Cardiac muscle cell (in vitro differentiated cells and primary cell): ENCODE data around the gene ADGRG3. TPM values are rescaled to one million over a fixed set of nuclear protein-coding genes. Genes with fewer than 3 reads are reported as not detected.

Source experiments
- DNase-seq, 2 donors: peaks; one replicate each; pipeline versions ENCODE4 v3.0.0 to v3.0.0-alpha.2; 2010 to 2017; ENCODE audit warnings: low read depth in 1 of 2, low spot score in 1 of 2
- H3K27ac ChIP-seq: fragments of 200-600 bp; sonication (generic); 2 replicates; pipeline ENCODE4 v1.5.1; 2016
- H3K27me3 ChIP-seq: fragments of 200-600 bp; sonication (generic); 2 replicates; pipeline ENCODE4 v1.6.0; 2016; ENCODE audit warnings: control low read depth
- H3K36me3 ChIP-seq: fragments of 200-600 bp; sonication (generic); 2 replicates; pipeline ENCODE4 v1.5.1; 2016; ENCODE audit warnings: control low read depth
- H3K4me1 ChIP-seq: fragments of 200-600 bp; sonication (generic); 2 replicates; pipeline ENCODE4 v1.8.1; 2017; ENCODE audit warnings: low read depth, mild to moderate bottlenecking, mixed run types
- H3K4me3 ChIP-seq: fragments of 200-600 bp; sonication (generic); 2 replicates; pipeline ENCODE4 v1.5.1; 2016; ENCODE audit warnings: mild to moderate bottlenecking
- H3K9me3 ChIP-seq: fragments of 200-600 bp; sonication (generic); 2 replicates; pipeline ENCODE4 v1.5.1; 2017; ENCODE audit warnings: low read depth, mild to moderate bottlenecking, control low read depth
- CTCF ChIP-seq: IDR thresholded peaks from 2 replicates; pipeline ENCODE4 v1.5.1; 2012; ENCODE audit warnings: low read depth, mild to moderate bottlenecking, low read length
- polyA plus RNA-seq: library from polyadenylated mRNA; unstranded; fragments of >200 nt; fragmentation: Nextera tagmentation; extraction: Ambion mirVana; gene quantifications from 2 replicates; pipeline ENCODE4 v1.2.1, GENCODE V29; 2016
- total RNA-seq: library from RNA; depleted of rRNA; stranded (reverse); fragments of >200 nt; gene quantifications from 2 replicates; pipeline ENCODE4 v1.2.3, GENCODE V29; 2016

The ADGRG3 gene
- total and polyA plus RNA-seq, 2 experiments from 2014 or later, result not detected

- Histone ChIP-seq H3K36me3 (no peaks in the 10 kb centered on the region), H3K9me3 (no peaks in the 10 kb centered on the region), H3K4me3 (no peak overlapping the region), H3K27ac (no peak overlapping the region), H3K4me1 (peaks cover 16% of the 10 kb centered on the region), H3K27me3 (no peaks in the 10 kb centered on the region)
- no peak for DNase-seq
- TF ChIP-seq CTCF, result no peak
Observed at GRCh38 chr16:57703416-57704010, 35.4 kb downstream of the ADGRG3 start.

GRCh38 chr16:57704011-57704904 lies 36.2 kb downstream of the ADGRG3 start:
- TF ChIP-seq CTCF, result no peak
- no peak for DNase-seq
- Histone ChIP-seq H3K36me3 (no peaks in the 10 kb centered on the region), H3K4me1 (peaks cover 16% of the 10 kb centered on the region), H3K9me3 (no peaks in the 10 kb centered on the region), H3K27me3 (no peaks in the 10 kb centered on the region), H3K27ac (no peak overlapping the region), H3K4me3 (no peak overlapping the region)

DNA sequence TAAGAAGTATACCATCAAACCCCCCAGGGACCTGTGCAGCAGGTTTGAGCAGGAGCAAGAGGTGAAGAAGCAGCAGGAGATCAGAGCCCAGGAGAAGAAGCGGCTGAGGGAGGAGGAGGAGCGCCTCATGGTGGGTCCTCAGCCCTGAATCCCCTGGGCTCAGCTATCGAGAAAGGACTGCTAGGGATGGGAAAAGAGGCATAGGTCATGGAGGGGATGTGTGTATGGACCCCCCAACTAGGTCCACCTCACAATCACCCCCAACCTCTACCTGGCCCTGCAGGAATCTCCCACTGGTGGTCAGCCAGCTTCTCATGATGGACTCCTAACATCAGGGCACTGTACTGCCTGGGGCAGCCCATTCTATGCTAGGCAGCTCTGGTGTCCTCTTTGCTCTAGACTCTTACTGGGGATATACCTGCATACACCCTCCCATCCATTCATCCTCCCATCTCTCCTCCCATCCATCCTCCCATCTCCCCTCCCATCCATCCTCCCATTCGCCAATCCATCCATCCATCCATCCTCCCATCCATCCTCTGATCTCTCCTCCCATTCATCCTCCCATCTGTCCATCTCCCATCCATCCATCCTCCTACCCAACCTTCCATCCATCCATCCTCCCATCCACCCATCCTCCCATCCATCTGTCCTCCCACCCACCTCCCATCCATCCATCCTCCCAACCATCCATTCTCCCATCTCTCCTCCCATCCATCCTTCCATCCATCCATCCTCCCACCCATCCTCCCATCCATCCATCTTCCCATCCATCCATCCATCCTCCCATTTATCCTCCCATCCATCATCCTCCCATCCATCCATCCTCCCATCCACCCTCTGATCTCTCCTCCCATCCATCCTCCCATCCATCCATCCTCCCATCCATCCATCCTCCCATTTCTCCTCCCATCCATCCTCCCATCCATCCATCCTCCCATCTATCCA lies 37.1 kb downstream of the ADGRG3 start:
- Histone ChIP-seq H3K27ac (no peak overlapping the region), H3K36me3 (no peaks in the 10 kb centered on the region), H3K9me3 (no peaks in the 10 kb centered on the region), H3K27me3 (no peaks in the 10 kb centered on the region), H3K4me3 (no peak overlapping the region), H3K4me1 (peaks cover 16% of the 10 kb centered on the region)
- no peak for DNase-seq
- TF ChIP-seq CTCF, result no peak

- TF ChIP-seq CTCF, result no peak
Observed at GRCh38 chr16:57706717-57707116, 38.6 kb downstream of the ADGRG3 start.

GRCh38 chr16:57707331-57707730 lies 39.2 kb downstream of the ADGRG3 start:
- Histone ChIP-seq H3K36me3 (no peaks in the 10 kb centered on the region), H3K27ac (no peak overlapping the region), H3K9me3 (no peaks in the 10 kb centered on the region), H3K27me3 (no peaks in the 10 kb centered on the region), H3K4me1 (no peaks in the 10 kb centered on the region), H3K4me3 (no peak overlapping the region)
- DNase-seq, result no peak
- TF ChIP-seq CTCF, result no peak

More at GRCh38 chr16:57706717-57707116, 38.6 kb downstream of the ADGRG3 start:
- H3K4me1 ChIP-seq, result peaks cover 4% of the 10 kb centered on the region
- H3K36me3 ChIP-seq, result no peaks in the 10 kb centered on the region
- H3K9me3 ChIP-seq, result no peaks in the 10 kb centered on the region
- H3K4me3 ChIP-seq, result no peak overlapping the region
- H3K27me3 ChIP-seq, result no peaks in the 10 kb centered on the region
- DNase-seq, result no peak
- no peak overlapping the region for H3K27ac ChIP-seq
